Putamen (tissue), 1 donor: Measurements from ENCODE around the gene PSMD8.
"Not testable (repeated sequence)": the region's sequence is repeated elsewhere in the genome, so short reads cannot be mapped to it uniquely, and the experiment has no call there.

Experiments
- DNase-seq: peaks from one replicate; pipeline ENCODE4 v3.0.0-alpha.2; 2016; ENCODE audit warnings: low spot score

PSMD8 gene

DNA sequence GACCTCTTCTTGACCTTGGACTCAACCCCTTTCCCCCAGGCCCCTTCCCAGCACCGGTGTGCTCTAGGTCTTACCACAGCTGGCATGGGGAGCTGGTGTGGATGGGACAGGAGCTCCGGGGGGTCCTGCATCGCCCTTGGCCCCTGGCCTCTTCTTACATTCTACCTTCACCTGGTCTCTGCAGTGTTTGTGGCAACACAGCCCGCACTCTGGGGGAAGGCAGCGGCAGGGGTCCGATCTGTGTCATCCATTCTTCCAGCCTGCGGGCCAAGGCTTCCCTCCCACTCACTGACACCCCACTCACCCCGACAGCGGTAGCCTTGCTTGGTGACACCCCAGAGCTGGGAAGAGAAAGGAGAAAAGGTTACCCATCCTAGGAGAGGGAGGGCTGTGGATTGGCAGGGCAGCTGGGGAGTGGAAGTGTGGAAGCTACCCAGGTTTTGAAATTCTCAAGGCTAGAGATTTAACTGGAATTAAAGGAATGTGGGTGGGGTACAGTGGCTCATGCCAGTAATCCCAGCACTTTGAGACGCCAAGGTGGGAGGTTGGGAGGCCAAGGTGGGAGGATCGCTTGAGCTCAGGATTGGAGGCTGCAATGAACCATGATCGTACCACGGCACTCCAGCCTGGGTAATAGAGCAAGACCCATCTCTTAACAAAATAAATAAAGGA is 36.8 kb downstream of the PSMD8 start:
- DNase-seq: no peak

DNA sequence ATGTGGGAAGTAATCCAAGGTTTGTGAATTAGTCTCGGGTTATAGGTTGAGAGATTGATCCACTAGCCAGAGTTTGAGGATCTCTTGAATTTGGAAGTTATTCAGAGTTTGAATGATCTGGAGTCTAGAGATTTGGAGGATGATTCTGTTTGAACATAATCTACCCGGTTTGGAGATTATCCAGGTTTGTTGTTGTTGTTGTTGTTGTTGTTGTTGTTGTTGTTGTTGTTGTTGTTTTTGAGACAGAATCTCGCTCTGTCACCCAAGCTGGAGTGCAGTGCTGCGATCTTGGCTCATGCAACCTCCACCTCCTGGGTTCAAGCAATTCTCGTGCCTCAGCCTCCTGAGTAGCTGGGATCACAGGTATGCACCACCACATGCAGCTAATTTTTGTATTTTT is 37.5 kb downstream of the PSMD8 start:
- DNase-seq: not testable (repeated sequence)

DNA sequence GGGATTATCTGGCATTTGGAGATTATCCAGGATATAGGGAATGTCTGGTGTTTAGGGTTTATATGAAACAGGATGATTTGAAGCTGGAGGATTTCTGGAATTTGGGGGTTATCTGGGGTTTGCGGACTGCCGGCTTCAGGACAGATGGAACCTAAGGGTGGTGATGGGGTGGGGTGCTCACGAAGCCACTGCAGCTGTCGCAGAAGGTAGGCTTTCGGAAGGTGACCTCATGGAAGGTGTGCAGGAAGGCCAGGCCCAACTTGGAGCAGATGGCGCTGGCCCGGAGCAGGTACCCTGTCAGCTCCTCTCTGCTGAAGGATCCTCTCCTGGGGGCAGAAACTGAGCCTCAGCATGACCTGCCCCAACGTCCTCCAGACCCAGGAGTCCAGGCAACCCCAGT is 38.1 kb downstream of the PSMD8 start:
- DNase-seq: no peak

DNA sequence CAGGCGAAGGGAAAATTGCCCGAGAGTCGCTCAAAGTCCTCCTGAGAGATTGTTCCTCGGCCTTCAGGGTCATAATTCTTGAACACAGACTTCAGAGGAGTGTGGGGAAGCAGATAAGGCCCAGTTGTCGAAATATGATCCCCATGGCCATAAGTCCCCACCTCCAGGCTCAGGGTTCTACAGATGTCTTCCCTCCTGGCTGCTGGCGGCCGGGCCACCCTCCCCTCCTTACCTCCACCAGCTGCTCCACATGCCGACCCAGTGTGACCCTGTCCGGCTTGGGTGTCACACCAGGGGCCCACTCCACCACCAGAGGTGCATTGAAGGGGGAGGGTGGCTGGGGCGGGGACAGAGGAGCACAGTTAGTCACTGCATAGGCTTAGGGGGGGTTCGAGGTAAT is 38.6 kb downstream of the PSMD8 start:
- DNase-seq: no peak

DNA sequence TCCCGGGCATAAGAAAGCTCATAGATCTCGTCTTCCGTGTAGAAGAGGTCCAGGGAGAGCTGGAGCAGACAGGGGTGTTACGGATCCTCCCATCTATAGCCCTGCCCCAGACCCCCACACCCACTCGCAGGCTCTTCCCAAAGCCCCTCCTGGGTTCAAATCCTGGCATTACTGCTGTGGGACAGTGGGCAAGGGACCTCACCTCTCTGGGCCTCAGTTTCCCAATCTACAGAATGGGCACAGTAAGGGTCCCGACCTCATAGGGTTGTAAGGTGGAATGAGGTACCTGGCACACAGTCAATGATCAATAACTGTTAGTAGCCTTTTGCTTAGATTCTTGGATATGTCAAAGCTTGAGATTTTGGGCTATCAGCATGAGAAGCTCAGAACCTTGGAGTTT is 39.0 kb downstream of the PSMD8 start:
- DNase-seq: no peak

DNA sequence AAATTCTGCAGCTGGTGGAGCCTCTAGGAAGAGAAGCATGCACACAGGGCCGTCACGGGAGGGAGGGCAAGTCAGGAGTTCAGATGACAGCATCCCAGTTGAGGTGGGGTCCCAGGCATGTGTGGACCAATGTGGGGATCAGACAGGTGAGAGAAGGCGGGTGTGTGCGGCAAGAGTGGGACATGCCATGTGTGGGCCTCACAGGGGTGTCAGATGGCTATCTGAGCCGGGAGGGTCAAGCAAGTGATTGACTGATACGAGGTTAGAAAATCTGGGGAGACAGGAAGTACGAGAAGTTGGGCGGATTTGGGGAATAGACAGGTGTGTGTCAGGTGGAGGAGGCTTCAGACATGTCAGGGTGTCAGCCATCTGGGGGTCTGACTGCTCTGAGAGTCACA is 42.8 kb downstream of the PSMD8 start:
- DNase-seq: no peak

DNA sequence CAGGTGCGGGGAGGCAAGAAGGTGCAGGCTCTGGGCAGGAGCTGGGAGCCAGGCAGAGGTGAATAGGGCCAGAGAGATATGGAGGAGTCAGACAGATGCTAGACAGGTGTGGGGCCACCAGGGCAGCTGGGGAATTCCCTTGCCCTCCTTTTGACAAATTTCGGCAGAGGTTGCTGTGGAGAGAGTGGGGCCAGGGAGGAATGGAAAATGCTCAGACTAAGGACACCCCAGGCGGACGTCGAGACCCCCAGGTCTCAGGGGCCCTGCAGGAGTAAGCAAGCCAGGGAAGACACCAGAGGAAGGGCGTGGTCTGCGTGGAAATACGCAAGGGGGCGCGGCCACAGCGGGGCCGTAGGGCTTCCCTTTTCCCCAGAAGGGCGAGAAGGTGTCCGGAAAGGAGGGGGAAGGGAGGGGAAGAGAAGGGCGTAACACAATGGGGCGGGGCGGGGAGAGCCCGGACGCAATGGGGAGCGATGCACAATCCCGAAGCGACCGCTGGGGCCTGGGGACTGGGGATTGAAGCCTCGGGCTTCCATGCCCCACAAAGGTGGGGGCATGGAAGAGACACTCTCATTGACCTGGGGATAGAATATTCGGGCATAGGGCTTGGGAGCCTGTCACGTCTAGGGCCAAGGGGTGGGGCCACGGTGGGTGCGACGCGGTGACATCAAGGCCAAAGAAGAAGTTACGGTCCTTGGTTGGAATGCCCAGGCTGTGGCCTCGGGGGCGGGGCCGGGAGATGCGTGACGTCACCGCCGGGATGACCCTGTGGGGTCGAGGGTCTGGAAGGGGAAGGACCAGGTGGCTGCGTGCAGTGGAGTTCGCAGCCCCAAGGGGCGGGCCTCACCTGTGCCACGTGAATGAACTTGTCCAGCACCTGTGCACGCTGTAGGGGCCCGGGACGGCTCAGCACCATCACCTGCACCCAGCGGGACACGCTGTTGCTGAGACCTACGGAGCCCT is 43.5 kb downstream of the PSMD8 start:
- DNase-seq: no peak

DNA sequence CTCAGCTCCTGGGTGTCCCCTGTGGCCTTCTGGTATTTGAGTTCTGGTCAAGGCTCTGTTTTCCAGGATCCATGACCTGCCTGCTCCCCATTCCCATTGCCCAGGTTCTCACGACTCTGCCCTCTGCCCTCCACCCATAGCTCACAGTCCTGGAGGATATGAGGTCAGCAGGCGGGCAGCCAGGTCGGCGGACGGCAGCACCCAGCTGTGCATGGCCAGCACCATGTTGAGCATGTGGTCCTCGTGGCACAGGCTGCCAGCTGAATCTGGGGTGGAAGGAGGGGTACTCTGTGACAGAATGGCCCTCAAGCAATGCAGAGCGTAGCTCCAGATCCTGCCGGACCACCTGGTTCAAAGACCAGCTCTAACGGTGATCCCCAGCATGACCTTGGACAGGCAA is 46.6 kb downstream of the PSMD8 start:
- DNase-seq: no peak

DNA sequence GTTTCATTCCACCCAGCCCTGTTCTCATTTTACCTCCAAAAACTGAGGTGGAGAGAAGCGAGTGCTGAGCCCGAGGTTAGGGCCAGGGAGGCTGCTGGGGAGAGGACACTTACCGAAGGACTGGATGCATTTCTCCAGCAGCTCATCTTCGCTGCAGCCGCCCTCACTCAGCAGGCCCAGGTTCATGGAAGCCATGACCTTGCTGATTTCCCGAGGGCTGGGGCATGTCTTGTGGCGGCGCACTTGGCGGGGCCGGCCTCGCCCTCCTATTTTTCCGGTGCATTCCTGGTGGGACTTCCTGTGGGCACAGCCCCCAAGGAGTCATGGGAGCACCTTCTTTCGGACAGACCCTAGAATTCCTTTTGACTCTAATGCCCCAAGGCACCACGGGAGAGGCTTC is 47.5 kb downstream of the PSMD8 start:
- DNase-seq: no peak

DNA sequence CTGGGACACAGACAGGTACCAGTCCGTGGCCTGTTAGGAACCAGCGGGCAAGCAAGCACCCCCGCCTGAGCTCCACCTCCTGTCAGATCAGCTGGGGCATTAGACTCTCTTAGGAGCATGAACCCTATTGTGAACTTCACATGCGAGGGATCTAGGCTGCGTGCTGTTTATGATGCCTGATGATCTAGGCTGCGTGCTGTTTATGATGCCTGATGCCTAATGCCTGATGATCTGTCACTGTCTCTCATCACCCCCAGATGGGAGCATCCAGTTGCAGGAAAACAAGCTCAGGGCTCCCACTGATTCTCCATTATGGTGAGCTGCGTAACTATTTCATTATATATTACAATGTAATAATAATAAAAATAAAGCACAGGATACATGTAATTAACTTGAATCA is 48.1 kb downstream of the PSMD8 start:
- DNase-seq: no peak

DNA sequence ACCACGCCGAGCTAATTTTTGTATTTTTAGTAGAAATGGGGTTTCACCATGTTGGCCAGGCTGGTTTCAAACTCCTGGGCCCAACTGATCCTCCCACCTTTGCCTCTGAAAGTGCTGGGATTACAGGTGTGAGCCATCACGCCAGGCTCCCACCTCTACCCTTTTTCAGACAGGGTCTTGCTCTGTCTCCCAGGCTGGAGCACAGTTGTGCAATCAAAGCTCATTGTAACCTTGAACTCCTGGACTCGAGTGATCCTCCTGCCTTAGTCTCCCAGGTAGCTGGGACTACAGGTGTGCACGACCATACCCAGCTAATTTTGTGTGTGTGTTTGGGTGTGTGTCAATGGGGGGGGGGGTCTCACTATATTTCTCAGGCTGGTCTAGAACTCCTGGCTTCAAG is 49.9 kb downstream of the PSMD8 start:
- no peak for DNase-seq

DNA sequence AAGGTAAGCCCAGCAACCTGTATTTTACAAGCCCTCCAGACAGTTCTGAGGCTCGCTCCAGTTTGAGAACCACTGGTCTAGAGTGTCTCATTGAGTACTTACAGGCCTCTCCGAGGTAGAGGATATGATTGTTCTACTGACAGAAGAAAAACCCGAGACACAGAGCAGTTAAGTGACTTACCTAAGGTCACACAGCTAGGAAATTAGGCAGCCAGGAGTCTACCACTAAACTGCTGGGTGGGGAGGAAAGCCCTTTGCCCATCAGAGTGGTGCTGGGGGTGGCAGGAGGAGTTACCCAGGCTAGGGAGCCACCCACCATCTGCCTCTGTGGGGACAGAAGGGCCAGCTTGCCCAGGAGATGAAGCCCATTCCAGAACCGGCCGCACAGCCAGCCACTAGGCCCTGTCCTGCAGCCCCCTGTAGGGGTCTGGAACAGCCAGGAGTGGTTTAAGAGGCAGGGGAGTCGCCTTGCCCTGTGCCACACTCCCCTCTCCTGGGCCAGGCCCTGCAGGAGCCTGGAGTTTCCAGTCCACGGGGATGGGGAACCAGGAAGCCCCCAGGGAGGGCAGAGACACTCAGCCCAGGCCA is 50.9 kb downstream of the PSMD8 start:
- DNase-seq: no peak

DNA sequence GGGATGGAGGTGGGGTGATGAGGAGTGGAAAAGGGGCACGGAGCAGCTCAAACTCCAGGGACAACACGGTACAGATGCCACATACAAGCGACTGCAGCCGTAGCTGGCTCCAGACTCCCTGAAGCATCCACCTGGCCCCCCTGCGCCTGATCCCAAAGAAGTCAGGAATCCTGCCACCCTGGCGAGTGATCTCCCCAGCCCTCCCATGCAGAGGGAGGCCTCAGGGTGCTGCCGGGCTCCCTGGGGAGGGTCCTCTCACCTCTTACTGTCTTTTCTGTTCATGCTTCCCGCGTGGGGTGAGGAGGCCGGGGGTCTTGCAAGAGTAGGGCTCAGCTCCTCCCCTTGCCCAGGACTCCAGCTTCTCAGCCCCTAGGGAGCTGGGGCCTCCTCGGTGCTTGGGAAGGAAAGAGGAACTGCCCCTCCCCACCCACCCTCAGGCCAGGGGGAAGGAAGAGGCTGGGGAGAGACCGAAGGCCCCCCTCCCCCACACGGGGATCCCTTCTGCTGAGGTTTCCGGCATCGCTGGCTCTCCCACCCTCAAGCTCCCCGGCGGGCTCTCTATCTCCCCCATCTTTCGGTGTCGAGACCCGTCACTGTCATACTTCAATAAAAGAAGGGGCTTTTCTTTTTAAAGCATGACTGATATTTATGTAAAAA is 51.6 kb downstream of the PSMD8 start, which contains the start of gene RASGRP4:
Gene RASGRP4, minus strand, starts transcription at position 410 of the 657 bp plus-strand sequence. Its CDS starts 128 bp downstream, at position 282.
- DNase-seq: peak; percentile 11

DNA sequence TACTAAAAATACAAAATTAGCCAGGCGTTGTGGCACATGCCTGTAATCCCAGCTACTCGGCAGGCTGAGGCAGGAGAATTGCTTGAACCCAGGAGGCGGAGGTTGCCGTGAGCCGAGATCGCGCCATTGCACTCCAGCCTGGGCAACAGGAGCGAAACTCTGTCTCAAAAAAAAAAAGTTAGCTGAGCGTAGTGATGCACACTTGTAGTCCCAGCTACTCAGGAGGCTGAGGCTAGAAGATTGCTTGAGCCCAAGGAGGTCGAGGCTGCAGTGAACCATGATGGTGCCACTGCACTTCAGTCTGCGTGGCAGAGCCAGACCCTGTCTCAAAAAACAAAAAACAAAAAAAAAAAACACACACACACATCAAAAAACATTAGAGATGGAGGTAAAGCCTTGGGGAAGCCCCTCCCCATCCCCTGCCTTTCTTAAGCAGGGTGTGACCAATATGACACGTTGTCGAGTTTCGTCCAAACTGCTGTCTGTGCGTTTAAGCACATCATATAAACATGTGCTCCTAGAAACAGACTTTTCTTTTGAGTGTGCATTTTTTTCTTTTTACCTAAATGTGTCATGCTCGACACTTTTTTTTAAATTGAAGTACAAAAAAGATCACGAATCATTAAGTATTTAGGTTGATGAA is 52.8 kb downstream of the PSMD8 start:
- DNase-seq: not testable (repeated sequence)

DNA sequence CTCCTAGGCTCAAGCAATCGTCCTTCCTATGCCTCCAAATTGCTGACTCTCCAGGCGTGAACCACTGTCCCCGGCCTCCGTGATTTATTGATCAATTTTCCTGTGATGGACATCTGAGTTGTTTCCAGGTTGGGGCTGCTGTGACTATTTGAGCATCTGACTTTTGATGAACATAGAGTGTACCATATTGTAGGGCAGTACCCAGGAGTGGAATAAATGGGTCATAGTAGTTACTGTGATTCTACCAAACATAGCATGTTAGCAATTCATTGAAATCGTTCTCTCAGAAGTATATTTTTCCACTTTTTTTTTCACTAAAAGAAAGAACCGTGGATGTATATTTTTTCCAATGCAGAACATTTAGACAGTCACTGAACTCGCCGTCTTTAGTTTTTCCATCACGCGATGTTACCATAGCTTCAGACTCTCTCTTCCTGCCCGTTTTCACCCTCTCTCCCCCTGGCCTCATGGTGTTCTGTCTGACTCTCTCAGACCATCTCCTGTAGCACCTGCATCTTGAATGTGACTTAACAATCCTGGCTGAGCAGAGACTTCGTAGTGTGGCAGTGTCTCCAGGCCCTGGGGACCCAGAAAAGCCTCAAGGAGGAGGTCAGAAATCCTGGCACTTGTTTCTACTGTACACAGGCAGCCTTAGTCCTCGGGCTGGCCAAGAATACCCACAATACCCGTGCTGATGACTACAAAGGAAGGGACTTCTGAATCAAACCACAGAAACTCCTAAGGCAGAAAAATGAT is 54.9 kb downstream of the PSMD8 start:
- DNase-seq: no peak

DNA sequence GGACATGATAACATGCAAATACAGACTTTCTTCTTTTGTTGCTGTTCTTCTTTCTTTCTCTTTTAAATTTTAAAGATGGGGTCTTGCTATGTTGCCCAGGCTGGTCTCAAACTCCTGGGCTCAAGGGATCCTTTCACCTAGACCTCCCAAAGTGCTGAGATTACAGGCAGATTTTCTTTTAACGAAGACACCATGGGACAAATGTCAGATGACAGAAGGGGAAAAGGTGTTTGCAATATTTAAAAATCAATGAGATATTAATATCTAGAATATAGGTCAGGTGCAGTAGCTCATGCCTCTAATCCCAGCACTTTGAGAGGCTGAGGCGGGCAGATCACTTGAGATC is 55.4 kb downstream of the PSMD8 start:
- no peak for DNase-seq

DNA sequence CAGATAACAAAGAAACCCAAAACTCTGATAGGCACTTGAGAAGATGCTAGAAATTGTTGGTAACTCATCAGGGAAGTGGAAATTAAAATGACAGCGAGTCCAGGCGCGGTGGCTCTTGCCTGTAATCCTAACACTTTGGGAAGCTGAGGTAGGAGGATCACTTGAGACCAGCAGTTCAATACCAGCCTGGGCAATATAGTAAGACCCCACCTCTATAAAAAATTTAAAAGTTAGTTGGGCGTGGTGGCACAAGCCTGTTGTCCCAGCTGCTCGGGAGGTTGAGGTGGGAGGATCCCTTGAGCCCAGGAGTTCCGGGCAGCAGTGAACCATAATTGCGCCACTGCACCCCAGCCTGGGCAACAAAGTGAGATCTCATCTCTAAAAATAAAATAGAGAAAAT is 56.6 kb downstream of the PSMD8 start:
- no peak for DNase-seq

DNA sequence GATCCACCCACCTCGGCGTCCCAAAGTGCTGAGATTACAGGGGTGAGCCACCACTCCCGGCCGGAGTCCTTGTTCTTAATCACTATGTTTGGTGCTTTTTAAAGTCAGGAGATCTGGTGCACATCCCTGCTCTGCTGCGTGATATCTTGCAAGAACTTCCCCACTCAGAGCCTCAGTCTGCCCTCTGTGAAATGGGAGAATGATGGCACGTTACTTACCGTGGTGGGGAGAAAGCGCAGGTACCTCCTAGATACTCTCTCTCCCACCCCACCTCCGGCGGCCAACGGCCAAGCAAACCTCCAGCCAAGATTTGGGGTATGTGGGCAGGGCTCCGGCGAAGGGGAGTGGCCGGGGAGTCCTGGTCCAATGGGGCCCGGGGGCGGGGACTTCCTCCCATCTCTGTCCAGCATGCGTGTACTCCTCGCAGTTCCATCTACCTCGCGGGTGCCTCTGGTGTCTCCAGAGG is 58.9 kb downstream of the PSMD8 start, which contains the start of gene RYR1:
Gene RYR1, plus strand, starts transcription at position 424 of the 466 bp plus-strand sequence. CDS start 139 bp downstream, outside the sequence.
- peak; percentile 12 for DNase-seq
